ENCODE results near the gene NXNL1. TPM values are rescaled to one million over a fixed set of nuclear protein-coding genes. Genes with fewer than 3 reads are reported as not detected.

Gene NXNL1
- total and polyA plus RNA-seq, 9 of the 15 experiments (the other 6 are each of a cell fraction or from before 2014, with no cell fraction given) = not detected

- TF ChIP-seq TBL1XR1 (IDR thresholded peaks at IDR 0.05; ENCODE audit: low read length in 2 of 2) (no peak), PHB (CRISPR knock-in tag; IDR thresholded peaks at IDR 0.05) (no peak), ZFP91 (CRISPR knock-in tag; IDR thresholded peaks at IDR 0.05) (peak; percentile 49; the same call in 1 of the 2 replicates), ZNF280B (CRISPR knock-in tag; IDR thresholded peaks at IDR 0.05) (no peak), HOXB6 (CRISPR knock-in tag; IDR thresholded peaks at IDR 0.05; ENCODE audit: borderline replicate concordance) (no peak), CHAMP1 (IDR thresholded peaks at IDR 0.05) (no peak), FOXK1 (CRISPR knock-in tag; IDR thresholded peaks at IDR 0.05; ENCODE audit: borderline replicate concordance) (no peak), SMARCE1 (IDR thresholded peaks at IDR 0.05) (no peak), EHMT2 (IDR thresholded peaks at IDR 0.05) (no peak), NCOA1 (IDR thresholded peaks at IDR 0.05; ENCODE audit: low read depth) (no peak), XRCC5 (IDR thresholded peaks at IDR 0.05; ENCODE audit: low read depth, low read length) (peak; percentile 89), ZNF609 (CRISPR knock-in tag; IDR thresholded peaks at IDR 0.05; ENCODE audit: borderline replicate concordance) (0 out of 2 replicates have a peak, but pooled peaks have one; percentile 63), SP1 (CRISPR knock-in tag; IDR thresholded peaks at IDR 0.05) (peak; percentile 68), ZNF589 (CRISPR knock-in tag; IDR thresholded peaks at IDR 0.05; ENCODE audit: low read depth) (no peak), NRF1 (conservative IDR thresholded peaks at IDR 0.05 in 1 of 2, IDR thresholded peaks at IDR 0.05 in 1 of 2) (peak; percentile 44 to 53; a peak in 3 of 4 replicates), ZNF384 (IDR thresholded peaks at IDR 0.05; ENCODE audit: low read depth, low read length) (peak; percentile 18; the same call in 1 of the 2 replicates)
These were observed 35.7 kb upstream of the NXNL1 start (continued) for GRCh38 chr19:17496337-17496997.
